HS-5 (cell line): ENCODE measurements around the gene MAGOHB.
"Not testable (repeated sequence)": the region's sequence is repeated elsewhere in the genome, so short reads cannot be mapped to it uniquely, and the experiment has no call there.

Experiments
- DNase-seq: peaks from one replicate; pipeline ENCODE4 v3.0.0-alpha.2; 2012; ENCODE audit warnings: low read depth

Gene MAGOHB

DNA sequence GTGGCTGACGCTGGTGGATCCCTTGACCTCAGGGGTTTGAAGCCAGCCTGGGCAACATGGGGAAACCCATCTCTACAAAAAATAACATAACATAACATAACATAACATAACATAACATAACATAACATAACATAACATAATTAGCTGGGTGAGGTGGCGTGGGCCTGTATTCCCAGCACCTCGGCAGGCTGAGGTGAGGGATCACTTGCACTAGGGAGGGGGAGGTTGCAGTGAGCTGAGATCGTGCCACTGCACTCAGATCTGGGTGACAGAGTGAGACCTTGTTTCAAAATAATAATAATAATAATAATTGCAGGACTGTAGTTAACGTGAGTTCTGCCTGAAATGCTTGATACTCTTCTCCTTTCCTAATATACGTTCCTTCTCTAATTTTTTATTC is 1.3 kb downstream of the MAGOHB start:
- DNase-seq = no peak

GRCh38 chr12:10611258-10611657 is 2.2 kb downstream of the MAGOHB start:
- not testable (repeated sequence) for DNase-seq

GRCh38 chr12:10610188-10610587 is 3.2 kb downstream of the MAGOHB start:
- DNase-seq = no peak

DNA sequence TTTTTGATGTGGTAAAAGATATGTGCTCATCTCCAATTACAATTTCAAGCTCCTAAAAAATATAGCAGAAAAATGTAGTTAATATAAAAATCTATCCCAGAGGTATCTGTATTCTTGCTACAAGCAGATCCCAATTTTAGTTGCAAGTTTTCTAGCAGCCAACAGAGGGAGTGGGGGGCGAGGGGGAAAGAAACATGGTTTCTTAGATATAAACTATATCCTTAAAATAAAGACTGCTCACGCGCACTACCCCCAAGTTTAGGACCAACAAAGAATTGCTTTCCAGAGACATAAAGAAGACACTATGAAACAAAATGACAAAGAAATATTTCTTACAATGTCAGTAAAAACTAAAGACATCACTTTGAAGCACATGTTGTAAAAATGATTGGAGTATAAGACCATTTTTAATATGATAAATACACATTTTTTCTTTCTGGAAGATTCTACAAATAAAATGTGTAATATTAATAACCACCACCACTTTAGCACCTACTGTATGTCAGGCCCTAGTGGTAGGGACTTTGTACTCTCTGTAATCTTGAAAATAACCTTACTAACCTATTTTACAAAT is 5.4 kb downstream of the MAGOHB start:
- no peak for DNase-seq

GRCh38 chr12:10601860-10602259 is 11.5 kb downstream of the MAGOHB start:
- DNase-seq = no peak

- DNase-seq = no peak
These were observed 12.4 kb downstream of the MAGOHB start for GRCh38 chr12:10600988-10601387.

GRCh38 chr12:10595881-10596280 is 17.5 kb downstream of the MAGOHB start:
- no peak for DNase-seq

DNA sequence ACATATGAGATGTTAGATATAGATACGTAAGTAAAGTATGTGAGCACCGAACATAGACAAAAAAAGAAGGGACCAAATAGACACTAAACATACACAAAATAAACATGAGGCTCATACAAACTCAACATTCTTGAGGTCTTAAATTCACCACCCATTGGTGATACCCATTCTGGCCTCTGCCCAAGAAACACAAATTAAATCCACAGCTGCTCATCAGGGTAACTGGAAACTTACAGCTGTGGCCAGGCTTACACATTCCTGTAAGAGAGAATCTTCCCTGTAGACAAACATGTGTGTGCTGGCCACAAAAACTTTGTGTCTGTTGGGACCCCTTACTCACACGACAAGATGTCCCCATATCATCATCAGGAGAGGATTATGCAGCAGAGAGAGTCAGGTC is 22.4 kb downstream of the MAGOHB start:
- DNase-seq = no peak

- DNase-seq = no peak
These were observed 29.0 kb downstream of the MAGOHB start for GRCh38 chr12:10584415-10584814.

DNA sequence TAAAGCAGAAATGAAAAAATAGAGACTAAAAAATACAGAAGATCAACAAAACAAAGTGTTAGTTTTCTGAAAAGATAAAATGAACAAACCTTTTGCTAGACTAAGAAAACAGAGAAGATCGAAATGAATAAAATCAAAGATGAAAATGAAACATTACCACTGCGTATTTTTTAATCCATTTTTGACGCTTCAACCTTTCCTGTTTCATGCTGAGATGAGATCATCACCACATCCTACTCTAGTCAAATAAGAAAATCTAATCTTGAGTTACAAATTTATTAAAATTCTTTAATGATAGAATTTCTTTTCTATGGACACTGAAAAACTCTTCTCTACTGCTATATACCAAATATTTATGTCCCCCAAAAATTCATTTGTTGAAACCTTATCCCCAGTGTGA is 30.7 kb downstream of the MAGOHB start:
- no peak for DNase-seq

GRCh38 chr12:10582133-10582532 is 31.3 kb downstream of the MAGOHB start:
- DNase-seq = not testable (repeated sequence)

- no peak for DNase-seq
These were observed 39.1 kb downstream of the MAGOHB start for GRCh38 chr12:10574307-10574706.

- peak; percentile 50 for DNase-seq
These were observed 41.4 kb downstream of the MAGOHB start for GRCh38 chr12:10572021-10572490.

DNA sequence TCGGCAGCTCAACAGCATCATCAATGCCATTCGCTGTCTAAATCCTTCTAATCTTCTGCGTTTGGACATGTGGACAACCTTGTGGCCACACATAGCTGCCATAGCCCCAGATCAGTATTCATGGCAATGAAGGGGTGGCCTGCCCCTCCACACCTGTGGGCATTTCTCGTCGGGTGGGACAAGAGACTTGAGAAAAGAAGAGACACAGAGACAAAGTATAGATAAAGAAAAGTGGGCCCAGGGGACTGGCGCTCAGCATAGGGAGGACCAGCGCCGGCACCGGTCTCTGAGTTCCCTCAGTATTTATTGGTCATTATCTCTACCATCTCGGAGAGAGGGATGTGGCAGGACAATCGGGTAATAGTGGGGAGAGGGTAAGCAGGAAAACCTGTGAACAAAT is 42.3 kb downstream of the MAGOHB start:
- DNase-seq = no peak

DNA sequence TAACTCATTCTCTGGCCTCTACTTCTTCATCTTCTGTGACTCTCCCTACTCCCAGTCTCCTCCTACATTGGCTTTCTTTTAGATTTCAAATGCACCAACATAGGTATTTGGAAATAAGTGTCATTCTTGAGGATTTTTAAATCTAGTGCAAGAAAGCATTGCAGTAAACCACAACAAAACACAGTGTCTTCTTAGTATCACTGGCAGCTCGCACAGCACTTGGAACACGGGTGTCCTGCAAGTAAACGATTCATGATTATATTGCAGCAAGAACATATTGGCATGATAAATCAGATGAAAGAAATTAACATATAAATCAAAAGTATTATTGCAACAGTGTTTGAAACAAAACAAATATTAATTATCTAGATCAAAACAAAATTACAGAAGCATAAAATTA is 45.6 kb downstream of the MAGOHB start:
- DNase-seq = no peak

DNA sequence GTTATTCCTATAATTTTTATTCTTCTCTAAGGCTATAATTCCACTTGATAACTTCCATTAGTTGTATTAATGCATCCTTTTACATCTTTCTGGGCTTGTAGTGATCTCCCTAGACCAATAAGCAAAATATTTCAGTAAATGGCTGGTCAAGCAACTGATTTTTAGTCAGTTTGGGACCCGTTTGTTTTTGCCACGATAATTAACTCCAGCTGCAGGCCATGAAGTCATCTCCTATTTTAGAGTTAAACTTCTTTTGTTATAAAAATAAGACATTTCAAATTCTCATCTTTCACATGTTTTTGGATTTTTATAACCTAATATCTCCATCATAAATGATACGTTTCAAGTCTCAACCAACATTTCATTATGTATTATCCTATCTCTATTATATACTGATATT is 49.4 kb downstream of the MAGOHB start:
- no peak for DNase-seq

DNA sequence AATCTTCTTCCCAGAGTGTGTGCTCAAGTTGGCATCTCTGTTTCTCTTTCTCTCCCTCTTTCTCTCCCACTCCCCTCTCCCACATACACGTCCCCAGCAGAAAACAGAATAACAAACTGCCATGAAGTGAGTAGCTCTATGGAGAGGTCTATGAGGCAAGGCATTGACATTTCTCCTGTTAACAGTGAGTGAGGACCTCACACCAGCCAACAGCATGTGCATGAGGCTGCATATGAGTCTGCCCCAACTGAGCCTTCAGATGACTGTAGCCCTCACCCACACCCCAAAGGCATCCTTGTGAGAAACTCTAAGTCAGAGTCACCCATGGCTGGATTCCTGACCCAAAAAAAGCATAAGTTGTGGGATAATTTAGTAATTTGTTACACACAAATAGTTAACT is 50.4 kb downstream of the MAGOHB start:
- DNase-seq = no peak

- DNase-seq = peak; percentile 37
These were observed 51.0 kb downstream of the MAGOHB start for GRCh38 chr12:10562306-10562933.

DNA sequence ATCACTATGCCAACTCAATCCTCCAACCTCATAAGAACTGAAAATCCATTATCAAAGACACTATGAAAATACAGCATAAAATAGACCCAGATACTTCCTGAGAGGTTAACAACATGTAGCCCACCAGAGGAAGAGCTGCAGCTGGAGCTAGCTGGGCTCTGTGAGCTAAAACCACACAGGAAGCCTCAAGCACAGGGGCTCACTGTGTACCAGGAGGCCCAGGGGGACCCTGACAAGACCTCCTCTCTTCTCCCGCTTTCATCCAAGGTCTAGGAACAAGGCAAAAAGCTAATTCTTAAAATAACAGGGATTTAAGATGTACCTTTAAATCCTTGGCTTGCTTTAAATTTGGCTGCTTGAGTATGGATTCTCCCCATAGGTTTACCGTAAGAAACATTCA is 54.2 kb downstream of the MAGOHB start:
- DNase-seq = no peak

DNA sequence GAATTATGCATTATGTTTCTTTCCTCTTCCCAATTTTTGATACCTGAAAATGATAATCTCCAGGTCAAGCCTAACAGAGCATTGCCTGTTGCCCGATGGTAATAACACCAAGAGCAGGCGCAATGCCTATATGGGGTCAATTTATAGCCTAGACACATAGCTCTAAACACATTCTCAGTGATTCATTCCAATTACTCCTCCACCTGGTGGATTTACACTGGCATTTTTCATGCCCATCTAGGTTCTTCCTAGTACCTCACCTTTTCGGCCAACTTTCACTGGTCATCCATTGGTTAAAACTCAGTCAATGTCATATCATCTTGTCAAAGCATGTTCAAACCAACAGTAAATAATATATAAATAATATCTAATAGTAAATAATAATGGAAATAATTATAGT is 54.6 kb downstream of the MAGOHB start:
- DNase-seq = no peak

GRCh38 chr12:10558301-10558700 is 55.1 kb downstream of the MAGOHB start:
- no peak for DNase-seq

GRCh38 chr12:10557766-10558165 is 55.6 kb downstream of the MAGOHB start:
- no peak for DNase-seq

DNA sequence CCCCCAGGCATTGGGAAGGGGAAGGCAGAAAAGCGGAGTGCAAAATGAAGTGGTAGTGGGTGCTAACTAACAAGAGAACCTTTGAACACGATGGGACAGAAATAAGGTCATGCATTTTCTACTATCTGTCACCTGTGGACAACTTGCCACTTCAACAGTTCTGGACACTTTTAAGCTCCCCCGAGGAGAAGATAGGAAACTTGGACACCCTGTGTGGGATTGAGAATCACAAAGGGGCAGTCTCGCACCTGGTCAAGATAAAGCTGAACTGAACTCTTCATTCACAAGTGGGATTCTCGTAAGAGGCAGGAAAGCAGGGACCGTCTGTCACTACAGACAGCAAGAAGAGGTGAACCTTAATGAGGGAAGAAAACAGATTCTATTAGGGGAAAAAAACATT is 56.1 kb downstream of the MAGOHB start:
- no peak for DNase-seq
